HepG2 (cell line): ENCODE results near the gene PCGF2. TPM values are rescaled to one million over a fixed set of nuclear protein-coding genes. Genes with fewer than 3 reads are reported as not detected.

Experiments
- AGO2 ChIP-seq: fragments of 200-400 bp; formaldehyde crosslinking; optimal IDR thresholded peaks from 2 replicates; pipeline ENCODE3; 2017; ENCODE audit warnings: mild to moderate bottlenecking, low read depth, low read length, moderate library complexity
- KDM6A ChIP-seq: IDR thresholded peaks from 2 replicates; pipeline ENCODE4 v1.6.1; 2016; ENCODE audit warnings: low read depth
- NFAT5 ChIP-seq: sonication (generic); formaldehyde crosslinking; IDR thresholded peaks from 2 replicates; pipeline ENCODE4 v1.4.0; 2020; ENCODE audit warnings: missing genetic modification reagents
- PHF20 ChIP-seq: sonication (generic); formaldehyde crosslinking; IDR thresholded peaks from 2 replicates; pipeline ENCODE4 v1.5.0; 2020; ENCODE audit warnings: mild to moderate bottlenecking, missing genetic modification reagents
- PHF5A ChIP-seq: IDR thresholded peaks from one replicate; pipeline ENCODE4 v1.6.1; 2018; ENCODE audit warnings: low read depth, missing genetic modification reagents; ENCODE audit not compliant: unreplicated experiment
- RBFOX2 ChIP-seq: fragments of 200-400 bp; formaldehyde crosslinking; IDR thresholded peaks from 2 replicates; pipeline ENCODE4 v1.6.1; 2017; ENCODE audit warnings: low read depth, mild to moderate bottlenecking, low read length
- U2AF1 ChIP-seq: fragments of 200-400 bp; formaldehyde crosslinking; optimal IDR thresholded peaks from 2 replicates; pipeline ENCODE3; 2017; ENCODE audit warnings: mild to moderate bottlenecking, low read depth, low read length
- ZNF263 ChIP-seq: sonication (generic); formaldehyde crosslinking; IDR thresholded peaks from 2 replicates; pipeline ENCODE4 v1.4.0; 2020; ENCODE audit warnings: missing genetic modification reagents
- ZNF589 ChIP-seq: sonication (generic); formaldehyde crosslinking; conservative IDR thresholded peaks from 2 replicates; pipeline ENCODE4 v1.8.0; 2022; ENCODE audit warnings: mild to moderate bottlenecking, moderate library complexity, missing genetic modification reagents
- polyA plus RNA-seq, 8 experiments: library from polyadenylated mRNA; depleted of rRNA in 3 of 8; stranded (reverse) in 7 of 8; unstranded in 1 of 8; fragments of >200 nt; fragmentation: Illumina TruSeq in 4 of 8; extraction: Trizol in 4 of 8; gene quantifications; 2 replicates each; pipeline versions ENCODE4 v1.2.1 to v1.2.3, GENCODE V29; 2011 to 2016; ENCODE audit warnings: low read depth in 4 of 8, missing spikeins in 1 of 8, mixed read lengths in 1 of 8; ENCODE audit not compliant: insufficient read depth in 1 of 8
- total RNA-seq, 5 experiments: library from RNA; depleted of rRNA; stranded (reverse); fragments of >200 nt; fragmentation: Illumina TruSeq; extraction: Trizol; gene quantifications; 2 replicates each; pipeline ENCODE4 v1.2.3, GENCODE V29; 2016; ENCODE audit warnings: low read depth in 1 of 5
- TF ChIP-seq, protein P1 (sequence below): sonication (generic); formaldehyde crosslinking; IDR thresholded peaks from 2 replicates; pipeline ENCODE4 v1.5.1; 2020; ENCODE audit warnings: mild to moderate bottlenecking, missing genetic modification reagents, moderate library complexity
- TF ChIP-seq, protein P2 (sequence below): sonication (generic); formaldehyde crosslinking; conservative IDR thresholded peaks from 2 replicates; pipeline ENCODE4 v1.4.0; 2020; ENCODE audit warnings: missing genetic modification reagents

PCGF2 gene
- total and polyA plus RNA-seq, 2 of the 13 experiments (the other 11 are each of a cell fraction or from before 2014, with no cell fraction given): 11.6 to 29.4 TPM

DNA sequence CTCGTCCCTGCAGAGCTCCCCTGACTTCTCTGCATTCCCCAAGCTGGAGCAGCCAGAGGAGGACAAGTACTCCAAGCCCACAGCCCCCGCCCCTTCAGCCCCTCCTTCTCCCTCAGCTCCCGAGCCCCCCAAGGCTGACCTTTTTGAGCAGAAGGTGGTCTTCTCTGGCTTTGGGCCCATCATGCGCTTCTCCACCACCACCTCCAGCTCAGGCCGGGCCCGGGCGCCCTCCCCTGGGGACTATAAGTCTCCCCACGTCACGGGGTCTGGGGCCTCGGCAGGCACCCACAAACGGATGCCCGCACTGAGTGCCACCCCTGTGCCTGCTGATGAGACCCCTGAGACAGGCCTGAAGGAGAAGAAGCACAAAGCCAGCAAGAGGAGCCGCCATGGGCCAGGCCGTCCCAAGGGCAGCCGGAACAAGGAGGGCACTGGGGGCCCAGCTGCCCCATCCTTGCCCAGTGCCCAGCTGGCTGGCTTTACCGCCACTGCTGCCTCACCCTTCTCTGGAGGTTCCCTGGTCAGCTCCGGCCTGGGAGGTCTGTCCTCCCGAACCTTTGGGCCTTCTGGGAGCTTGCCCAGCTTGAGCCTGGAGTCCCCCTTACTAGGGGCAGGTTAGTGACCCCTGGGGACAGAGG is 31.6 kb downstream of the PCGF2 start (continued):
- TF ChIP-seq U2AF1 (no peak), NFAT5 (CRISPR knock-in tag) (no peak), PHF5A (no peak), ZNF263 (CRISPR knock-in tag) (no peak), RBFOX2 (peak; percentile 60), ZNF589 (CRISPR knock-in tag) (no peak), KDM6A (CRISPR knock-in tag) (no peak), AGO2 (peak; percentile 93), PHF20 (no peak)
- TF ChIP-seq, protein P1, sequence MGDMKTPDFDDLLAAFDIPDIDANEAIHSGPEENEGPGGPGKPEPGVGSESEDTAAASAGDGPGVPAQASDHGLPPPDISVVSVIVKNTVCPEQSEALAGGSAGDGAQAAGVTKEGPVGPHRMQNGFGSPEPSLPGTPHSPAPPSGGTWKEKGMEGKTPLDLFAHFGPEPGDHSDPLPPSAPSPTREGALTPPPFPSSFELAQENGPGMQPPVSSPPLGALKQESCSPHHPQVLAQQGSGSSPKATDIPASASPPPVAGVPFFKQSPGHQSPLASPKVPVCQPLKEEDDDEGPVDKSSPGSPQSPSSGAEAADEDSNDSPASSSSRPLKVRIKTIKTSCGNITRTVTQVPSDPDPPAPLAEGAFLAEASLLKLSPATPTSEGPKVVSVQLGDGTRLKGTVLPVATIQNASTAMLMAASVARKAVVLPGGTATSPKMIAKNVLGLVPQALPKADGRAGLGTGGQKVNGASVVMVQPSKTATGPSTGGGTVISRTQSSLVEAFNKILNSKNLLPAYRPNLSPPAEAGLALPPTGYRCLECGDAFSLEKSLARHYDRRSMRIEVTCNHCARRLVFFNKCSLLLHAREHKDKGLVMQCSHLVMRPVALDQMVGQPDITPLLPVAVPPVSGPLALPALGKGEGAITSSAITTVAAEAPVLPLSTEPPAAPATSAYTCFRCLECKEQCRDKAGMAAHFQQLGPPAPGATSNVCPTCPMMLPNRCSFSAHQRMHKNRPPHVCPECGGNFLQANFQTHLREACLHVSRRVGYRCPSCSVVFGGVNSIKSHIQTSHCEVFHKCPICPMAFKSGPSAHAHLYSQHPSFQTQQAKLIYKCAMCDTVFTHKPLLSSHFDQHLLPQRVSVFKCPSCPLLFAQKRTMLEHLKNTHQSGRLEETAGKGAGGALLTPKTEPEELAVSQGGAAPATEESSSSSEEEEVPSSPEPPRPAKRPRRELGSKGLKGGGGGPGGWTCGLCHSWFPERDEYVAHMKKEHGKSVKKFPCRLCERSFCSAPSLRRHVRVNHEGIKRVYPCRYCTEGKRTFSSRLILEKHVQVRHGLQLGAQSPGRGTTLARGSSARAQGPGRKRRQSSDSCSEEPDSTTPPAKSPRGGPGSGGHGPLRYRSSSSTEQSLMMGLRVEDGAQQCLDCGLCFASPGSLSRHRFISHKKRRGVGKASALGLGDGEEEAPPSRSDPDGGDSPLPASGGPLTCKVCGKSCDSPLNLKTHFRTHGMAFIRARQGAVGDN (CRISPR knock-in tag): no peak; the same call in 1 of the 2 replicates
- TF ChIP-seq, protein P2, sequence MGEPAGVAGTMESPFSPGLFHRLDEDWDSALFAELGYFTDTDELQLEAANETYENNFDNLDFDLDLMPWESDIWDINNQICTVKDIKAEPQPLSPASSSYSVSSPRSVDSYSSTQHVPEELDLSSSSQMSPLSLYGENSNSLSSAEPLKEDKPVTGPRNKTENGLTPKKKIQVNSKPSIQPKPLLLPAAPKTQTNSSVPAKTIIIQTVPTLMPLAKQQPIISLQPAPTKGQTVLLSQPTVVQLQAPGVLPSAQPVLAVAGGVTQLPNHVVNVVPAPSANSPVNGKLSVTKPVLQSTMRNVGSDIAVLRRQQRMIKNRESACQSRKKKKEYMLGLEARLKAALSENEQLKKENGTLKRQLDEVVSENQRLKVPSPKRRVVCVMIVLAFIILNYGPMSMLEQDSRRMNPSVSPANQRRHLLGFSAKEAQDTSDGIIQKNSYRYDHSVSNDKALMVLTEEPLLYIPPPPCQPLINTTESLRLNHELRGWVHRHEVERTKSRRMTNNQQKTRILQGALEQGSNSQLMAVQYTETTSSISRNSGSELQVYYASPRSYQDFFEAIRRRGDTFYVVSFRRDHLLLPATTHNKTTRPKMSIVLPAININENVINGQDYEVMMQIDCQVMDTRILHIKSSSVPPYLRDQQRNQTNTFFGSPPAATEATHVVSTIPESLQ (CRISPR knock-in tag): no peak
